ENCODE measurements around the gene TEX29.
A peak's percentile ranks its signal among the peaks of the same experiment; 100 is the strongest.

TEX29 gene

DNA sequence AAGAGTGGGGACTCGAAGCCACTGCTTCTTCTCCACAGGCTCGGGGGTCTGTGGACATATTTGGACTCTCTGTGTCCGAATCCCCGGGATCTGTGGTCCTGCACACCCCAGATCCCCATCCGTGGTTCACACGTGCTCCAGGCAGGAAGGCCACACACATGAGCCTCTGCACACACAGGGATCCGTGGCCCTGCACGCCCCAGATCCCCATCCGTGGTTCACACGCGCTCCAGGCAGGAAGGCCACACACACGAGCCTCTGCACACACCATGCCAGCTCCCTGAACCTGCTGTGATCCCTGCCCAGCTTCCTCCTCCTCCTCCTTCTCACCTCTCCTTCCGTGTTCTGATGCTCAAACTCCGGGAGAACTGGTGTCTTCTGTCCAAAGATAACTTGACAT, 3.1 kb downstream of the TEX29 start:
- DNase-seq, result no peak

DNA sequence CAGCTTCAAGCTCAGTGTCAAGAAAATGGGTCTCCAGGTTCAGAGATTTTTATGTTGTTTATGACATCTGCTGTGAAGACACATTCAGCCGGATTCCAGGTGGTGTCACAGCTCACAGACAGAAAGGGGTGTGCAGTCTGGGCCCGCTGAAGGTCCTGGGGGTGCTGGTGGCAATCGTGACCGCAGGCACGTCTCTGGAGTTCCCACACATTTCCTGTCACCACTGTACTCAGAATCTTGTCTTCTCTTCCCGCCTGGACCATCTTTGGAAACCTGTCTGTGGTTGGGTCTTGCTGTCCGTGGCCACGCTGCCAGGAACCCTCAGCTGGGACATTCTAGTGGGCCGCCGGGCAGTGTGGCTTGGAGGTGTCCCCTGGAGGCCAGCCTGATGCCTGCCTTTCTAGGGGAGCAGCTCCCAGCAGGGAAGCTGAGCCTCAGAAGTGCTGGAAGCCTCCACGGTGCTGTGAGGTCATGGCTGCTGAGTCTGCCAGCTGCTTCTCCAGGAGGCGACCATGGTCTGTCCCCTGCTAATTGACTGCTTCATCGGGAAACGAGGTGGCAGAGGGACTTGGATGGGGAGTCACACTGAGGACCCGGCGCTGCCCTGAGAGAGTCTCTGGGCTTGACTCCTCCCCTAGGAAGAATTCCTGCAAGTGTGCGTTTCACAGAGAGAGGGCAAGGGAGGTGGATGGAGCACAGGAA, 3.7 kb downstream of the TEX29 start:
- no peak for DNase-seq

DNA sequence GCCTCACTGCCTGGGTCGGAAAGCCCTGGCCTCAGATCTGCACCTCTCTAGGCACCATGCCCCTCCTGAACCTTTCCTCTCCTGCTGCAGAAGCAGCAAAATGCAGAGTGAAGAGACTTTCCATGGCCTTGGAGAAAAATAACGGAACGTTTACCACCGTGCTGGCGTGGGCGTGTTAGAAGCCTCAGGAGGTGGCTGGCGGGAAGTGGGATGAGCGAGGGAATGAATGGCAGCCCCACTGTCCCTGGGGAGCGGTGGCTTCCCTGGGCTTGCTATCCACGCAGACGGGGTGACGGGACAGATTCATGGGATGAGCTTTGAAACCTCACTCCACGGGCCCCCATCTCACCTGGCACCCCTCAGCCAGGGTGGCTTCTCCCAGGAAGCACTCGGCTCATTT, 4.3 kb downstream of the TEX29 start:
- DNase-seq, result no peak

DNA sequence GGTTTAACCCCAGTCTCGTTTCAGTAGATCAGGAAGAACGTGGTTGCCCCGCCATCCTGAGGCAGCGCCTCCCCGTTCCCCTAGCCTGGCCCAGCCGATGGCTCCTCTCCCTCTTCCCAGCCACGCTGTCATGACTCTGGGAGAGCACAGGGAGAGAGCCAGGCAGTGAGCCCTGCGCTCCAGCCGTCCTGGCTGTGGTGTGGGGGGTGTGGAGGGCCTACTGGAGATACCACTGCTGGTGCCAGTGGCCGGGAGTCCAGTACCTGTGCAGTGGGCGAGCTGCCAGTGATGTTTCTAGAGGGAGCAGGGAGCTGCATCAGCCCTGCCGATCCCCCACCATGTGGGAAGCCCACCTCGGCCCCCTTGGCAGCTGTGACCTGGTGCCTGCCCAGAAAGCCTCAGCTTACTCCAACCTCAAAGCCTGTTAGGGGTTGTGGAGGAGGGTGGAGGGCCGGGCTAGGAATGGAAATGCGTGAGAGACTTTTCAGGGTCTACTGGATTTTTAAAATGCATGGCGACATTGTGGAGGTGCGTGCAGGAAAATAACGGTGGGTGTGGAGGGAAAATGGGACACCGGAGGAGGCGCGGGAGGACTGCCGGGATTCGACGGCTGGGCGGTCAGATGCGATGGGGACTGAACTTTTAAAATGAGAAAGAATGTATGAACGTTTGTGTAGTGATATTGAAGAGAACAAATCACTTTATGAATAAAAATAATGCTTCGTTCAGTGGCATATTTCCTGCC, 4.9 kb downstream of the TEX29 start:
- no peak for DNase-seq

DNA sequence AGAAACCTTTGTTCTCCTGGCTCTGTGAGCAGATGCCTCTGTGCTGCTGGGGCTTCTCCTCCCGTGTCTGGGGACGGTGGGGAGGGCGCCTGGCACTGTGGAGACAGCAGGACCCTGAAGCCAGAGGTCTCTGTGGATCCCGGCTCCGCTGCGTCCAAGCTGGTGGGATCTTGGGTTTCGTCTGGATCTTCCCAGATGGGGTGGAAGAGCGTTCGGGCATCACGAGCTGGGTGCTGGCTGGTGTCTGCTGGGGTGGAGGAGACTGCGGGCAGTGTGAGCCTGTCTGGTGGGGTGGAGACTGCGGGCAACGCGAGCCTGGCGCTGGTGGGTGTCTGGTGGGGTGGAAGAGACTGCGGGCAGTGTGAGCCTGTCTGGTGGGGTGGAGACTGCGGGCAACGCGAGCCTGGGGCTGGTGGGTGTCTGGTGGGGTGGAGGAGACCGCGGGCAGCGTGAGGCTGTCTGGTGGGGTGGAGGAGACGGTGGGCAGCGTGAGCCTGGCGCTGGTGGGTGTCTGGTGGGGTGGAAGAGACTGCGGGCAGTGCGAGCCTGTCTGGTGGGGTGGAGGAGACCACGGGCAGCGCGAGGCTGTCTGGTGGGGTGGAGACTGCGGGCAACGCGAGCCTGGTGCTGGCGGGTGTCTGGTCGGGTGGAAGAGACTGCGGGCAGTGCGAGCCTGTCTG, 5.6 kb downstream of the TEX29 start:
- DNase-seq, result no peak

DNA sequence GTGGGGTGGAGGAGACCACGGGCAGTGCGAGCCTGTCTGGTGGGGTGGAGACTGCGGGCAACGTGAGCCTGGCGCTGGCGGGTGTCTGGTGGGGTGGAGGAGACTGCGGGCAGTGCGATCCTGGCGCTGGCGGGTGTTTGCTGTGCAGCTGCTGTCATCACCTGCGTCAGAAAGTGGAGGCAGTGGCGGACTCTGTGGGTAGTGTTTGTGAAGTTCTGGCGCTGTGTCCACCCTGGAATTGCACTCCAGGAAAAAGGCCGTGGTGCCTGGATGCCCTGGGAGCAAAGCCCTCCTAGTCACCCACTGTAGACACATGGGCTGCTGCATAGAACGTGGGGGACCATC, 6.2 kb downstream of the TEX29 start:
- DNase-seq, result peak; percentile 27

DNA sequence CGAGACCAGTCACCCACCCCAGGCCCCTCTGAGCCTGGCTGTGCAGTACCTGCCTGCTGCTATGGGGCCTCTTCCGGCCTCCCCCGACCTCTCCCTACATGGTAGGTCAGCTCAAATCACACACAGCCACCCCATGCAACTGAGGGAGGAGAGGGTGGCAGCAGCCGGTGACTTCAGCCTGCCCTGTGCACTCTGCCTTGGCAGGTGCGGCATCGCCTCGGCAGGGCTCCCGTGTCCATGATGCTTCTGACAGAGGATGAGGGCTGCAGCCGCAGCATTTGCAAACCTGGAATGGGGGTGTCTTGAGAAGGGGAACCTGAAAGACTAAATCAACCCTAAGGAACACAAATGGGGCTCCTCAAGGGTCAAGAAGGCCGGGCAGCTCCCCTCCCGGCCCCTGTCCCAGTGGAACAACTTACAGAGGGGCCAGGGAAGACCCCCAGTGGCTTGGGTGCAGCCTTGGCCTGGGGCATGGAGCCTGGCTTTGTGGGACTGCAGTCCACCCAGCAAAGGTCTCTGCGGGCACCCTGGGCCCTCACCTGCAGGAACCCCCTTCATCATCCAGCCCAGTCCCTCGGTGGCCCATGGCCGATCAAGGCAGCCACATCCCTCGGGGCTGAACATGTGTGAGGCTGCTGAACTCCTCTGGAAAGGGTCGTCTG, 6.7 kb downstream of the TEX29 start:
- no peak for DNase-seq

- DNase-seq, result no peak
Measured at GRCh38 chr13:111327730-111328573, 7.5 kb downstream of the TEX29 start.

DNA sequence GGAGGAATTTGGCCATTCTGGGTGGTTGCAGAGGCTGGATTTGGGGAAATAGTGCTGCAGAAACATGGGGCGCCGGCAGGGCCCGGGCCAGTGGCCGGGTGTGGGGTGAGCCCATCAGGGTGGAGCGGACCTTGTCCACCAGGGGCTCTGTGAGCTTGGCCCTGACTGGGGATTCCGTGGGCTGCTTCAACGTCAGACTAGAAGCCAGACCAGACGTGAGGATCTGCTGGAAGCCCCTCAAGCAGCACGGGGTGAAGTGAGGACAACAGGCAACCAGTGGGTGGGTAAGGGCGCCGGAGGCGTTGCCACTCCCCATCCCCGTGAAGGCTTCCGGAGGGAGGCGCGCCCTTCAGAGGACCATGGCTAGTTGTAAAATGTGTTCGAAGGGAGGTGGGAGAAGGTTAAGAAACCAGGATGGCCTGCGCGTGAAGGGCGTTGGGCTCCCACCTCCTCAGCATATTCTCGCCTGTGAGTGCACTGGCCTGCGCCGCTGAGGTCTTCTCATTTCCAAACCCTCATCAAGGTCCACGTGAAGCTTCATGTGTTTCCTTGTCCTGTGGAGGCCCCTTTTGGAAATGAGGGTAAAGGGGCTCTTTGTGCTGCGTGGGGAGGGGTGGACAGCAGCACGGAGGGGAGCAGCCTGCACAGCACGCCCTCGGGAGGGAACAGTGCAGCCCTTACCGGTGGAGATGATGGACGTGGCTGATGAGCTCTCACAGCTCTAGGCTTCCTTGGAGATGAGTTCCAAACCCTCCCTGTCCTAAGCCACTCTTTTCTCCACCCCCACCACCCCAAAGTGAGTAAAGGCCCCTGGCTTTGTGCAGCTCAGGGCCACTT, 8.3 kb downstream of the TEX29 start:
- DNase-seq, result no peak

- no peak for DNase-seq
Measured at GRCh38 chr13:111329641-111330040, 9.2 kb downstream of the TEX29 start.

- no peak for DNase-seq
Measured at GRCh38 chr13:111330066-111330610, 9.7 kb downstream of the TEX29 start.

DNA sequence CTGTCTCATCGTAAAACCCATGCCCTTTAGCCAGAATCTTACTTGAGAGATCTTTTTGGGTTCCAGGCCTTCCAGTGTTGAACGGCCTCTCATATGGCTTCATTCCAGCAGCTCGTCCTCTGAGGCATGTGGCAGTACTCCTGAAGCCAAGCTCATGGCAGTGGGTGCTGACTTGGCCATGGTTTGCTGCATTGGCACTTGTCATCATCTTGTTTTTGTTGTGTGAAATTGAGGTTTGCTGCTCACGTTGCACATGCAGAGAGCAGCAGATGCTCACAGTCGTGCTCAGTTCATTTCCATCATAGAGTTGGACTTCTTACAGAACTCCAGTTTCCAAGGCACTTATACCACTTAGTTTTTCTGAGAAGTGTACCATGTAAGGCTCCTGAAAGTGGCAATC, 14.9 kb downstream of the TEX29 start:
- DNase-seq, result no peak

DNA sequence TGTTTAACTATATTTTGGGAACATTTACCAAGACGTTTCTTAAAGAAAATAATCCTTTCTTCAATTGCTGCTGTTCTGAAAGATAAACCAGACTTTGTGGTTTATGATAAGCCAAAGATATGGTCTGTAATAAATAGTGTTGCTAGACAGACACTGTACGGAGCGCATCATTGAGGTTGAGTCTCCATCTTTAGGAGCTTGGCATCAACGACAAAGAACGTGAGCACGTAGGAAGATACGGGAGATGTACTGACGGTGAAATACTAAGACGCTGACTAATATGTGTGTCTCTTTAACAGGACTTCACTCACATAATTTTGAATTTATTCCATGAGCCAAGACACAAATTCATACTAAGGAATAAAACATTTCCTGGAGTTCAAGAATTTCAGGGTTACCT, 16.2 kb downstream of the TEX29 start:
- no peak for DNase-seq

GRCh38 chr13:111337206-111337605, 16.8 kb downstream of the TEX29 start:
- no peak for DNase-seq

- no peak for DNase-seq
Measured at GRCh38 chr13:111337741-111338140, 17.3 kb downstream of the TEX29 start.

DNA sequence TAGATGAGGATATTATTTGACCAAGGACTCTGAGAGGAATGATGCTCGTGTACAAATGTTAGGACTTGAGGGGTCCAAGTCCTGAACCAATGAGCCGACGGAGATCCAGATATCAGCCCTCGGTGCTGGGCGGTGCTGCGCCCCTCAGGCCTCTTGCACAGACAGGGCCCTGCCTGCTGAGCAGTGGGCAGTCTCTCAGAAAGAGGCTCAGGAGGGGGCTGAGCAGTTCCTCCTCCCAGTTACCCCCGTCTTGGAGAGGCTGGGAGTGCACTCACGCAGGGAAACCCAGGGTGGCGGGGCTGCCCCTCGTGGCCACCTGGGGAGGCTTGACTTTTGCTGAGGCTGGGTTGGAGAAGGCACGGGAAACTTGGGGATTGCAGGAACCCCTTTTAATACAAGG, 18.4 kb downstream of the TEX29 start:
- no peak for DNase-seq

GRCh38 chr13:111339366-111340143, 19.1 kb downstream of the TEX29 start:
- no peak for DNase-seq

DNA sequence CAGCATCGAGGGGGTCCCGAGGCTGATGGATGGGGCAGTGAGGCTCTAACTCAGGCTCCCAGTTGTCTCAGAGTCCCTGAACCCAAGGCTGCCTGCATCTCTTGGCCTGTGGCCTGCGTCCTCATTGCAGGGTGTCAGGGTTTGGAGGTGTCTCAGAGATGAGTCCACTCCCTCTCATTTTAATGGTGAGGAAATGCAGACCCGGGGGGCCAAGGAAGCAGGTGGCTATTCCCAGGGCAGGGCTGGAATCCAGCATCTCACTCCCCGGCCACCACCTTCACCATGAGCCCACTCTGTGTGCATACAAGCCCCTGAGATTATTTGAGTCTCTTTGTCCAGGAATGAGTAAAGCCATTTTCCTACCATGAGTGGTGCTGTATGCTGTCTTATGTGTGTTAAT, 21.4 kb downstream of the TEX29 start:
- DNase-seq, result no peak

DNA sequence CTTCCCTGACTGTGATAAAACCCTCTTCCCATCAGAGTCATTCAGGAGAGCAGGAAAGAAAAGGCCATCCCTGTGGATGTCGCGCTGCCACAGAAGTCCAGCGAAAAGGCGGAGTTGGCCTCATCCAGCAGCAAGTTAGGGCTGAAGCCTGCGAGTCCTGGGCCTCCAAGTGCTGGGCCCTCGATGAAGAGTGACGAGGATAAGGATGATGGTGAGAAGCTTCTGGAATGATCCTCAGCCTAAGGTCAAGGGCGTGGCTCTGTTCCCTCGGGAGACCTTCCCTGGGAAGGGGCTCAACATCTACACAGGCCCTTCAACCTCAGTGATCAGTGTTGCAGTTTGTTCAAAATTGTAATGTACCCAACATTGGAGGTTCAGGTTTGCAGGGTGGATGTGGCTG, 22.3 kb downstream of the TEX29 start:
- no peak for DNase-seq

DNA sequence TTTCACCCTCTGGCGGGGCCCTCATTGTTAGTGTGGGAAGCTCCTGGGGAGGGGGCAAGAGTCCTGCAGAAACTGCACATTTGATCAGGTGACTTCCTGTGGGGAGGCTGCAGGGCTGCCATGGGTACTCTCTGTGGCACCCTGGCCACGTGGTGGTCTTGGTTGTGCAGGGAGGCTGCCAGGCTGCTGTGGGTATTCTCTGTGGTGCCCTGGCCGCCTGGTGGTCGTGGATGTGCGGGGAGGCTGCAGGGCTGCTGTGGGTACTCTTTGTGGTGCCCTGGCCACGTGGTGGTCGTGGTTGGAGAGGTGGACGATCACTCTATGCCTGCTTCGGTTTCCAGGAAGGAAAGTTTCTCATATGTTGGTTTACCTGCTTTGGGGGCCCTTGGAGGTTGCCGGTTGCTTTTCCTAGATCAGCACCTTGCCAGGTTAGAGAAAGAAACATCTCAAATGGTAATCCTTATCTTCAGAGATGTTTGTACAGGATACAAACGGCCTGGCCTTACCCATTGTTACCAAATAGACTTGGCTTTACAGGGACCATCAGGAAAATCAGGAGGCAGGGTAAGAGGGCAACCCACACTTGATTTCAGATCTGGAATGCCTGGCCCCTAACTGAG, 22.9 kb downstream of the TEX29 start:
- DNase-seq, result no peak
